Kidney epithelial cell (primary cell): ENCODE data around the gene IFNL3. TPM values are rescaled to one million over a fixed set of nuclear protein-coding genes. Genes with fewer than 3 reads are reported as not detected.

Source experiments
- DNase-seq: peaks from one replicate; pipeline ENCODE4 v3.0.0-alpha.2; 2010; ENCODE audit warnings: low read depth
- H3K27me3 ChIP-seq: 2 replicates; pipeline ENCODE4 v1.6.0; 2011; ENCODE audit warnings: low read length; ENCODE audit not compliant: control insufficient read depth, insufficient read depth
- H3K36me3 ChIP-seq: 2 replicates; pipeline ENCODE4 v1.5.1; 2011; ENCODE audit warnings: low read length; ENCODE audit not compliant: control insufficient read depth, insufficient read depth
- H3K4me3 ChIP-seq: 2 replicates; pipeline ENCODE4 v1.5.1; 2011; ENCODE audit warnings: low read depth, mild to moderate bottlenecking, control low read depth, low read length
- total RNA-seq: library from RNA; depleted of rRNA; stranded (reverse); fragments of >200 nt; gene quantifications from 2 replicates; pipeline ENCODE4 v1.2.3, GENCODE V29; 2015
- TF ChIP-seq, protein P1 (sequence below): IDR thresholded peaks from 2 replicates; pipeline ENCODE4 v1.5.1; 2011; ENCODE audit warnings: mild to moderate bottlenecking, moderate library complexity, low read length, control low read depth, inconsistent platforms; ENCODE audit not compliant: insufficient read depth, poor library complexity, severe bottlenecking

IFNL3 gene
- total RNA-seq, 1 donor from 2014 or later: not detected

DNA sequence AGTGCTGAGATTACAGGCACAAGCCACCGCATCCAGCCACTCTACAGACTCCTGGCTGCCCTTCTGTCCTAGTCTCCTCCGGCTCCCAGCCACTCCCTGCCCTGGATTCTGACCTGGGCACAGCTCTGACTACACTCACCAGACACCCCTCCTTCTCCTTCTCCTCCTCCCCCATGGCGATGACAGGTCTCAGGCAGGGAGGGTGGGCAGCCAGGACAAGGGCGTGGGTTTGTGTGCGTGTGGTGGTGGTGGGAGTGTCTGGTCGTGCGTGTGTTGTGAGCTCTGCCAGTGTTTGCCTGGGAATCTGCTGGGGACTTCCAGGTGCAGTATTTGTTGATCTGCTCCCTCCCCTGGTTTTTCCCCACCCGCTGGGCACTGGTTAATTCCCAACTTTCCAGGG lies 51.0 kb downstream of the IFNL3 start:
- H3K36me3 ChIP-seq: no peaks in the 10 kb centered on the region
- peaks cover 37% of the 10 kb centered on the region for H3K27me3 ChIP-seq
- no peak for DNase-seq
- TF ChIP-seq, protein P1, sequence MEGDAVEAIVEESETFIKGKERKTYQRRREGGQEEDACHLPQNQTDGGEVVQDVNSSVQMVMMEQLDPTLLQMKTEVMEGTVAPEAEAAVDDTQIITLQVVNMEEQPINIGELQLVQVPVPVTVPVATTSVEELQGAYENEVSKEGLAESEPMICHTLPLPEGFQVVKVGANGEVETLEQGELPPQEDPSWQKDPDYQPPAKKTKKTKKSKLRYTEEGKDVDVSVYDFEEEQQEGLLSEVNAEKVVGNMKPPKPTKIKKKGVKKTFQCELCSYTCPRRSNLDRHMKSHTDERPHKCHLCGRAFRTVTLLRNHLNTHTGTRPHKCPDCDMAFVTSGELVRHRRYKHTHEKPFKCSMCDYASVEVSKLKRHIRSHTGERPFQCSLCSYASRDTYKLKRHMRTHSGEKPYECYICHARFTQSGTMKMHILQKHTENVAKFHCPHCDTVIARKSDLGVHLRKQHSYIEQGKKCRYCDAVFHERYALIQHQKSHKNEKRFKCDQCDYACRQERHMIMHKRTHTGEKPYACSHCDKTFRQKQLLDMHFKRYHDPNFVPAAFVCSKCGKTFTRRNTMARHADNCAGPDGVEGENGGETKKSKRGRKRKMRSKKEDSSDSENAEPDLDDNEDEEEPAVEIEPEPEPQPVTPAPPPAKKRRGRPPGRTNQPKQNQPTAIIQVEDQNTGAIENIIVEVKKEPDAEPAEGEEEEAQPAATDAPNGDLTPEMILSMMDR: no peak
- no peak overlapping the region for H3K4me3 ChIP-seq

Other genes starting within 250 kb of the IFNL3 start
- gene FBXO27, start 212.5 kb downstream of the IFNL3 start, total RNA-seq: 3.0 and 6.9 TPM in 2 replicates
- gene ACP7, start 160.6 kb downstream of the IFNL3 start, total RNA-seq: 0.33 and 0.82 TPM in 2 replicates
- 23.7 and 27.3 TPM in 2 replicates for gene PAK4, start 119.2 kb downstream of the IFNL3 start, total RNA-seq
- 6.0 and 6.8 TPM in 2 replicates for gene NCCRP1, start 48.0 kb downstream of the IFNL3 start, total RNA-seq
- gene SYCN, start 40.7 kb downstream of the IFNL3 start, total RNA-seq: not detected in 2 replicates
- gene IFNL4, start 3.9 kb upstream of the IFNL3 start, total RNA-seq: not detected in 2 replicates
- gene IFNL2, start 23.4 kb upstream of the IFNL3 start, total RNA-seq: not detected in 2 replicates
- not detected in 2 replicates for gene IFNL1, start 51.4 kb upstream of the IFNL3 start, total RNA-seq
- 0.07 and 0.46 TPM in 2 replicates for gene LRFN1, start 75.9 kb upstream of the IFNL3 start, total RNA-seq
- not detected in 2 replicates for gene GMFG, start 91.0 kb upstream of the IFNL3 start, total RNA-seq
- gene SAMD4B, start 97.4 kb upstream of the IFNL3 start, total RNA-seq: 123 and 133 TPM in 2 replicates
- 37.8 and 44.6 TPM in 2 replicates for gene PAF1, start 146.1 kb upstream of the IFNL3 start, total RNA-seq
- gene MED29, start 146.4 kb upstream of the IFNL3 start, total RNA-seq: 22.8 and 28.6 TPM in 2 replicates
- gene ZFP36, start 161.8 kb upstream of the IFNL3 start, total RNA-seq: 7.5 and 12.4 TPM in 2 replicates
- 22.8 and 46.9 TPM in 2 replicates for gene PLEKHG2, start 167.7 kb upstream of the IFNL3 start, total RNA-seq
- 1,721 and 2,288 TPM in 2 replicates for gene RPS16, start 190.9 kb upstream of the IFNL3 start, total RNA-seq
- gene SUPT5H, start 200.6 kb upstream of the IFNL3 start, total RNA-seq: 106 and 121 TPM in 2 replicates
- gene TIMM50, start 235.8 kb upstream of the IFNL3 start, total RNA-seq: 89.0 and 94.3 TPM in 2 replicates